ENCODE data around the gene TKT.

DNA sequence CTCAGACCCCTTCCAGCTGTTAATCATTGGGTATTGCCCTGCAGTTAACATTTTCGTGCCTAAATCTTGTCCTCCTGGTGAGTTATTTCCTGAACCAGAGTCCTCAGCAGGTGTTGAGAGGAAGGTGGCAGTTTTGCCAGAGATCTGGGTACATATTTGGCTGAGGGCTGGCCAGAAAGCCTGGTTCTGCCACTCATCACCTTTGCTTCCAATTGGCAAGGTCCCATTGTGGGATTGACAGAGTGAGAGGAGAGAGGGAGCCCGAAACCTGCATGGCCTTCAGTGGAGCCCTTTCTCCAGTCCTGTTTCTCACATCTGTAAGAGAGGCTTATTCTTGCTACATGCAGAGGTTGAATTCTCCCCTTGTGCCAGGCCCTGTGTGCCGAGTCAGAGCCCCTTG is 8.9 kb upstream of the TKT start:
- TF ChIP-seq CTCF (IDR thresholded peaks at IDR 0.05; ENCODE audit: low read depth, low read length, missing input control) (no peak), YY1 (IDR thresholded peaks at IDR 0.05) (no peak)
- TF ChIP-seq, protein P1, sequence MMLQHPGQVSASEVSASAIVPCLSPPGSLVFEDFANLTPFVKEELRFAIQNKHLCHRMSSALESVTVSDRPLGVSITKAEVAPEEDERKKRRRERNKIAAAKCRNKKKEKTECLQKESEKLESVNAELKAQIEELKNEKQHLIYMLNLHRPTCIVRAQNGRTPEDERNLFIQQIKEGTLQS (IDR thresholded peaks at IDR 0.05), result no peak

All from liver (tissue), 3 donors.